K562 (cell line): ENCODE results near the gene TRAPPC2L. TPM values are rescaled to one million over a fixed set of nuclear protein-coding genes. Genes with fewer than 3 reads are reported as not detected.
A peak's percentile ranks its signal among the peaks of the same experiment; 100 is the strongest.

Experiments
- CEBPB ChIP-seq: fragments of 450-650 bp; IDR thresholded peaks from 2 replicates; pipeline ENCODE4 v1.6.1; 2016; ENCODE audit warnings: missing genetic modification characterization, missing compliant biosample characterization
- CREBBP ChIP-seq: IDR thresholded peaks from one replicate; pipeline ENCODE4 v1.6.1; 2012; ENCODE audit warnings: low read depth, mild to moderate bottlenecking, control low read depth, inconsistent platforms, low read length
- GABPA ChIP-seq: fragments of 200-800 bp; sonication (Bioruptor generic); conservative IDR thresholded peaks from 2 replicates; pipeline ENCODE4 v1.6.1; 2016; ENCODE audit warnings: low read depth, missing genetic modification characterization, missing compliant biosample characterization
- KDM1A ChIP-seq, 2 experiments: fragments of 450-650 bp; IDR thresholded peaks; 2 replicates each; pipeline ENCODE4 v1.6.1; 2016; ENCODE audit warnings: mild to moderate bottlenecking in 2 of 2
- NFE2L1 ChIP-seq: fragments of 450-650 bp; IDR thresholded peaks from 2 replicates; pipeline ENCODE4 v1.6.1; 2016; ENCODE audit warnings: missing genetic modification characterization, low read depth, mild to moderate bottlenecking, missing compliant biosample characterization, moderate library complexity, borderline replicate concordance
- POLR3G ChIP-seq: IDR thresholded peaks from 2 replicates; pipeline ENCODE4 v1.6.1; 2011; ENCODE audit not compliant: insufficient read length, insufficient replicate concordance; ENCODE audit errors: extremely low read depth
- USF1 ChIP-seq: sonication (generic); formaldehyde crosslinking; IDR thresholded peaks from 2 replicates; pipeline ENCODE4 v1.9.0; 2022; ENCODE audit warnings: mild to moderate bottlenecking, missing genetic modification reagents
- ZBTB2 ChIP-seq: fragments of 450-650 bp; IDR thresholded peaks from 2 replicates; pipeline ENCODE4 v1.6.1; 2016; ENCODE audit warnings: antibody characterized with exemption
- polyA plus RNA-seq, 8 experiments: library from polyadenylated mRNA; depleted of rRNA in 4 of 8; stranded (reverse) in 5 of 8; unstranded in 3 of 8; fragments of >200 nt; fragmentation: Nextera tagmentation in 2 of 8; fragmentation: Illumina TruSeq in 1 of 8; extraction: Ambion mirVana in 2 of 8; extraction: Trizol in 1 of 8; gene quantifications; 2 replicates each; pipeline versions ENCODE4 v1.2.1 to v1.2.3, GENCODE V29; 2011 to 2014; ENCODE audit warnings: inconsistent platforms in 1 of 8, missing spikeins in 1 of 8
- total RNA-seq, 7 experiments: library from RNA; depleted of rRNA in 6 of 7; stranded (reverse); fragments of >200 nt in 6 of 7; fragmentation: Illumina TruSeq in 2 of 7; extraction: Trizol in 2 of 7; gene quantifications; 2 replicates each; pipeline versions ENCODE4 v1.2.1 to v1.2.3, GENCODE V29; 2011 to 2021; ENCODE audit warnings: low replicate concordance in 1 of 7
- TF ChIP-seq, protein P1 (sequence below): fragments of 200-400 bp; formaldehyde crosslinking; IDR thresholded peaks from 2 replicates; pipeline ENCODE4 v1.6.1; 2017; ENCODE audit warnings: mild to moderate bottlenecking, low read depth, low read length, moderate library complexity
- TF ChIP-seq, protein P2 (sequence below), 3 experiments: IDR thresholded peaks in 2 of 3; conservative IDR thresholded peaks in 1 of 3; 2 replicates each; pipeline ENCODE4 v1.5.1; 2011 to 2012; ENCODE audit warnings: low read length in 3 of 3, mild to moderate bottlenecking in 3 of 3, control low read depth in 2 of 3, improper control_type of control experiment in 1 of 3, inconsistent platforms in 1 of 3, low read depth in 1 of 3, mixed read lengths in 1 of 3, moderate library complexity in 1 of 3; ENCODE audit not compliant: insufficient read depth in 2 of 3
- TF ChIP-seq, protein P3 (sequence below): IDR thresholded peaks from 2 replicates; pipeline ENCODE4 v1.6.1; 2014; ENCODE audit warnings: antibody characterized with exemption

TRAPPC2L gene
- total and polyA plus RNA-seq, 9 of the 15 experiments (the other 6 are each of a cell fraction or from before 2014, with no cell fraction given) = 60.4 to 398 (median 97.5) TPM

DNA sequence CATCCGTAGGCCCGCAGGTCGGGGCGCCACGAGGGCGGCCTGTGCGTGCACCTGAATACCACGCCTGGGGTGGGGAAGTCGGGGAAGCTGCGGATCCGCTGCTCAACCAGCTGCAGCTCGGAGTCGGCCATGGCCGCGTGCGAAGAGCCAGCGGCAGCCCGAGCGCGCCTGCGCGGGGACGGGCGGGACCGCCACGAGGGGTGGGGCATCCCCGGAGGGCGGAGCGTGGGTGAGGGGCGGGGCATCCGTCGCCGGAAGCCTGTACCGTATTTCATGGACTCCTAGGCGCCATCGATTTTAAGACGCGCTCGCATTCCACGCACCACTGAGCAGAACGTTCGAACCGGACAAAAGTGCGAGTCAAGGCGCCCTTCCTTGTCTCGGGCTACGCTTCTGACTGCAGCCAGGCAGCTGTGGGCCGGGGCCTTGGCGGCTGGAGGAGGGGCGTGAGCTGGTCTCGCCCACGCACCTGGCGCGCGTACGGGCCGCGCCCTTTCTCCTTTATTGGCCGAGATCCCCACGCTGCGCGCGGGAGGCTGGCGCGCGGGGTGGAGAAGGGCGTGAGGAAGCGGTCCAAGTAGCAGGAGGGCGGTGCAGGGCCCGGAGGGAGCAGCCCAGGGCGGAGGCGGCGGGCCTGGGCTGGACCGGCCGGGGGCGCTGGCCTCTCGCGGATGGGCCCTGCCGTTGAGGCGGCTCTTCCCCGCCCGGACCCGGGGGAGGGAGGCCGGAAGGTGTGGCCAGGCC lies 45.0 kb upstream of the TRAPPC2L start, which contains the start of gene APRT (continued):
- TF ChIP-seq, protein P1, sequence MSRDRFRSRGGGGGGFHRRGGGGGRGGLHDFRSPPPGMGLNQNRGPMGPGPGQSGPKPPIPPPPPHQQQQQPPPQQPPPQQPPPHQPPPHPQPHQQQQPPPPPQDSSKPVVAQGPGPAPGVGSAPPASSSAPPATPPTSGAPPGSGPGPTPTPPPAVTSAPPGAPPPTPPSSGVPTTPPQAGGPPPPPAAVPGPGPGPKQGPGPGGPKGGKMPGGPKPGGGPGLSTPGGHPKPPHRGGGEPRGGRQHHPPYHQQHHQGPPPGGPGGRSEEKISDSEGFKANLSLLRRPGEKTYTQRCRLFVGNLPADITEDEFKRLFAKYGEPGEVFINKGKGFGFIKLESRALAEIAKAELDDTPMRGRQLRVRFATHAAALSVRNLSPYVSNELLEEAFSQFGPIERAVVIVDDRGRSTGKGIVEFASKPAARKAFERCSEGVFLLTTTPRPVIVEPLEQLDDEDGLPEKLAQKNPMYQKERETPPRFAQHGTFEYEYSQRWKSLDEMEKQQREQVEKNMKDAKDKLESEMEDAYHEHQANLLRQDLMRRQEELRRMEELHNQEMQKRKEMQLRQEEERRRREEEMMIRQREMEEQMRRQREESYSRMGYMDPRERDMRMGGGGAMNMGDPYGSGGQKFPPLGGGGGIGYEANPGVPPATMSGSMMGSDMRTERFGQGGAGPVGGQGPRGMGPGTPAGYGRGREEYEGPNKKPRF = no peak
- TF ChIP-seq CREBBP = no peak
- peak; percentile 78 for TF ChIP-seq GABPA (tag)
- no peak for TF ChIP-seq NFE2L1
- no peak; a peak in 1 of 4 replicates for TF ChIP-seq KDM1A (IDR thresholded peaks at IDR 0.05)
- TF ChIP-seq, protein P2, sequence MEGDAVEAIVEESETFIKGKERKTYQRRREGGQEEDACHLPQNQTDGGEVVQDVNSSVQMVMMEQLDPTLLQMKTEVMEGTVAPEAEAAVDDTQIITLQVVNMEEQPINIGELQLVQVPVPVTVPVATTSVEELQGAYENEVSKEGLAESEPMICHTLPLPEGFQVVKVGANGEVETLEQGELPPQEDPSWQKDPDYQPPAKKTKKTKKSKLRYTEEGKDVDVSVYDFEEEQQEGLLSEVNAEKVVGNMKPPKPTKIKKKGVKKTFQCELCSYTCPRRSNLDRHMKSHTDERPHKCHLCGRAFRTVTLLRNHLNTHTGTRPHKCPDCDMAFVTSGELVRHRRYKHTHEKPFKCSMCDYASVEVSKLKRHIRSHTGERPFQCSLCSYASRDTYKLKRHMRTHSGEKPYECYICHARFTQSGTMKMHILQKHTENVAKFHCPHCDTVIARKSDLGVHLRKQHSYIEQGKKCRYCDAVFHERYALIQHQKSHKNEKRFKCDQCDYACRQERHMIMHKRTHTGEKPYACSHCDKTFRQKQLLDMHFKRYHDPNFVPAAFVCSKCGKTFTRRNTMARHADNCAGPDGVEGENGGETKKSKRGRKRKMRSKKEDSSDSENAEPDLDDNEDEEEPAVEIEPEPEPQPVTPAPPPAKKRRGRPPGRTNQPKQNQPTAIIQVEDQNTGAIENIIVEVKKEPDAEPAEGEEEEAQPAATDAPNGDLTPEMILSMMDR (IDR thresholded peaks at IDR 0.05 in 2 of 3, conservative IDR thresholded peaks at IDR 0.05 in 1 of 3; ENCODE audit: insufficient read depth in 2 of 3, low read depth in 1 of 3, low read length in 3 of 3) = peak; percentile 67 to 89 (median 84)
- TF ChIP-seq USF1 (CRISPR knock-in tag) = no peak
- TF ChIP-seq ZBTB2 = peak; percentile 93
- TF ChIP-seq, protein P3, sequence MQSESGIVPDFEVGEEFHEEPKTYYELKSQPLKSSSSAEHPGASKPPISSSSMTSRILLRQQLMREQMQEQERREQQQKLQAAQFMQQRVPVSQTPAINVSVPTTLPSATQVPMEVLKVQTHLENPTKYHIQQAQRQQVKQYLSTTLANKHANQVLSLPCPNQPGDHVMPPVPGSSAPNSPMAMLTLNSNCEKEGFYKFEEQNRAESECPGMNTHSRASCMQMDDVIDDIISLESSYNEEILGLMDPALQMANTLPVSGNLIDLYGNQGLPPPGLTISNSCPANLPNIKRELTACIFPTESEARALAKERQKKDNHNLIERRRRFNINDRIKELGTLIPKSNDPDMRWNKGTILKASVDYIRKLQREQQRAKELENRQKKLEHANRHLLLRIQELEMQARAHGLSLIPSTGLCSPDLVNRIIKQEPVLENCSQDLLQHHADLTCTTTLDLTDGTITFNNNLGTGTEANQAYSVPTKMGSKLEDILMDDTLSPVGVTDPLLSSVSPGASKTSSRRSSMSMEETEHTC = no peak
- TF ChIP-seq POLR3G = no peak
- TF ChIP-seq CEBPB (tag) = no peak
